ENCODE data around the gene REM2. TPM values are rescaled to one million over a fixed set of nuclear protein-coding genes. Genes with fewer than 3 reads are reported as not detected.

Gene REM2
- total RNA-seq, 1 experiment from 2014 or later = 1.5 TPM

- ChIA-PET POLR2A (no interaction called here), CTCF (no interaction called here)
- Mint-ChIP-seq H3K27me3 (ENCODE audit: low read depth) (peaks cover 2% of the 10 kb centered on the region; the same call in 1 of the 2 replicates), H3K27ac (no peak overlapping the region), H3K36me3 (peaks cover 64% of the 10 kb centered on the region), H3K4me1 (peaks cover 16% of the 10 kb centered on the region), H3K4me3 (no peak overlapping the region), H3K9me3 (no peaks in the 10 kb centered on the region)
- ATAC-seq (no peak), DNase-seq (ENCODE audit: low spot score) (no peak)
- TF ChIP-seq MXD4 (CRISPR knock-in tag; IDR thresholded peaks at IDR 0.05; ENCODE audit: borderline replicate concordance) (no peak), ZNF512 (CRISPR knock-in tag; IDR thresholded peaks at IDR 0.05; ENCODE audit: borderline replicate concordance) (no peak), ZNF219 (CRISPR knock-in tag; IDR thresholded peaks at IDR 0.05; ENCODE audit: borderline replicate concordance) (no peak), ZSCAN18 (CRISPR knock-in tag; IDR thresholded peaks at IDR 0.05) (no peak), SOX15 (CRISPR knock-in tag; IDR thresholded peaks at IDR 0.05) (no peak), ETV6 (CRISPR knock-in tag; IDR thresholded peaks at IDR 0.05) (no peak), TCF7 (CRISPR knock-in tag; IDR thresholded peaks at IDR 0.05; ENCODE audit: low read depth) (no peak), ATF2 (CRISPR knock-in tag; IDR thresholded peaks at IDR 0.05; ENCODE audit: borderline replicate concordance, low read depth) (no peak), ZNF281 (CRISPR knock-in tag; IDR thresholded peaks at IDR 0.05) (no peak), MAX (CRISPR knock-in tag; IDR thresholded peaks at IDR 0.05) (no peak)
Measured at GRCh38 chr14:22923746-22924145, 40.7 kb downstream of the REM2 start.

- no peak overlapping the region for H3K4me3 Mint-ChIP-seq
- CTCF ChIA-PET = no interaction called here
- peaks cover 60% of the 10 kb centered on the region for H3K36me3 Mint-ChIP-seq
- no peak for DNase-seq (ENCODE audit: low spot score)
- POLR2A ChIA-PET = no interaction called here
- no peaks in the 10 kb centered on the region for H3K9me3 Mint-ChIP-seq
- no peaks in the 10 kb centered on the region for H3K27me3 Mint-ChIP-seq (ENCODE audit: low read depth)
- no peak for ATAC-seq
- peaks cover 7% of the 10 kb centered on the region for H3K4me1 Mint-ChIP-seq
- no peak overlapping the region for H3K27ac Mint-ChIP-seq
- no peak for TF ChIP-seq CREM (CRISPR knock-in tag; IDR thresholded peaks at IDR 0.05)
- no peak for TF ChIP-seq ZNF512 (CRISPR knock-in tag; IDR thresholded peaks at IDR 0.05; ENCODE audit: borderline replicate concordance)
- no peak for TF ChIP-seq ZNF263 (CRISPR knock-in tag; IDR thresholded peaks at IDR 0.05; ENCODE audit: low read depth)
- no peak for TF ChIP-seq ATF3 (CRISPR knock-in tag; conservative IDR thresholded peaks at IDR 0.05)
- no peak for TF ChIP-seq ZNF121 (CRISPR knock-in tag; IDR thresholded peaks at IDR 0.05)
- TF ChIP-seq FOXK1 (CRISPR knock-in tag; IDR thresholded peaks at IDR 0.05) = no peak
- TF ChIP-seq SOX15 (CRISPR knock-in tag; IDR thresholded peaks at IDR 0.05) = no peak
- no peak for TF ChIP-seq ATF6 (CRISPR knock-in tag; IDR thresholded peaks at IDR 0.05)
- no peak for TF ChIP-seq ZBTB43 (CRISPR knock-in tag; IDR thresholded peaks at IDR 0.05)
- no peak for TF ChIP-seq USF1 (CRISPR knock-in tag; IDR thresholded peaks at IDR 0.05)
- TF ChIP-seq TEAD1 (CRISPR knock-in tag; IDR thresholded peaks at IDR 0.05) = no peak
- no peak for TF ChIP-seq E2F5 (CRISPR knock-in tag; IDR thresholded peaks at IDR 0.05)
Measured at GRCh38 chr14:22925513-22925912, 42.5 kb downstream of the REM2 start.

All from WTC11 (cell line).